Measurements from ENCODE around the gene GSTK1.
"Not testable (repeated sequence)": the region's sequence is repeated elsewhere in the genome, so short reads cannot be mapped to it uniquely, and the experiment has no call there.

- not testable (repeated sequence) for TF ChIP-seq TAF1 (conservative IDR thresholded peaks at IDR 0.05); SP1 (IDR thresholded peaks at IDR 0.05); CTCF (IDR thresholded peaks at IDR 0.05; ENCODE audit: low read depth, low read length, missing input control)
Observed at GRCh38 chr7:143264196-143264568, 941 bp downstream of the GSTK1 start.
